Measurements from ENCODE around the gene ARAP1. TPM values are rescaled to one million over a fixed set of nuclear protein-coding genes. Genes with fewer than 3 reads are reported as not detected.

Gene ARAP1
- total RNA-seq, 1 experiment from 2014 or later = 66.1 TPM

GRCh38 chr11:72681226-72682153 is 70.7 kb downstream of the ARAP1 start:
- POLR2A ChIA-PET (ENCODE audit: low non-redundant PET) = no interaction called here
- no TSS peak for BruUV-seq (replicated peaks)
- Histone ChIP-seq H3K9me3 (ENCODE audit: low read depth, low read length, poor library complexity, severe bottlenecking) (no peaks in the 10 kb centered on the region), H3K36me3 (ENCODE audit: insufficient read depth, low read length, poor library complexity, severe bottlenecking) (peaks cover 6% of the 10 kb centered on the region), H3K4me1 (ENCODE audit: insufficient read depth, low read length, poor library complexity, severe bottlenecking) (no peaks in the 10 kb centered on the region), H3K4me3 (ENCODE audit: low read depth, low read length, poor library complexity, severe bottlenecking) (no peak overlapping the region), H3K27ac (ENCODE audit: low read depth, low read length, poor library complexity, severe bottlenecking) (no peak overlapping the region), H3K27me3 (replicated peaks; ENCODE audit: insufficient read depth, low read depth, low read length, poor library complexity) (peaks cover 27% of the 10 kb centered on the region)
- CTCF ChIA-PET = interaction anchor here (0.6 to 1.0 kb wide), 2 partner anchors 210 to 439 kb away, joined by 4 read pairs; no protein-coding TSS in a partner anchor
- no peak for DNase-seq (ENCODE audit: low spot score)
- intact Hi-C loops (cut with micrococcal nuclease; ENCODE audit: unreplicated experiment) = loop anchor here (5.0 kb wide), 1 partner anchor 199 kb away; no protein-coding TSS in a partner anchor
- TF ChIP-seq CTCF (conservative IDR thresholded peaks at IDR 0.05; ENCODE audit: low read depth, low read length) (no peak), EZH2 (IDR thresholded peaks at IDR 0.05; ENCODE audit: borderline replicate concordance, low read depth, low read length, poor library complexity, severe bottlenecking) (no peak)

DNA sequence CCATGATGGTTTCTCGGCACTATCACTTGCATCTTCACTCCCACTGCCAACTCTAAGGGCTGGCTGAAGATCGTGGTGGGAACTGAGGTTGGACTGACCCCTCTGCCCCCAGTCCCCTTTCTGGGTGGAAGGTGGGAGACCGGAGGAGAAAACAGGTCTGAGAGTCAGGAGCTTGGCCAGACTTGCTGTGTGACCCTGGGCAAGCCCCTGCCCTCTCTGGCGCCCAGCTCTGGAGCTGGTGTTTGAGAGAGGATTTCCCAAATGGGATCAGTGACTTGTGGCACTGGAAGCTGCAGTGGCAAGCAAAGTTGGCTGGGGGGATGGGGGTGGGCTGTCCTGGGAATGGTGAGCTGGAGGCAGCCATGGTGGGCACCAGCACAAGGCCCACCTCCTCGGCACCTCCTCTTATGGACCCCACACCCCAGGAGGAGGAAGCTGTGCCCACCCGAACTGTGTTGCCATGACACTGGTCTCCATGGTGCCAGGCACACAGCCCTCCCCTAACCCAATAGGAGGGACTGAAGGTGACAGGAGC is 71.5 kb downstream of the ARAP1 start:
- Histone ChIP-seq H3K36me3 (ENCODE audit: insufficient read depth, low read length, poor library complexity, severe bottlenecking) (peaks cover 6% of the 10 kb centered on the region), H3K4me3 (ENCODE audit: low read depth, low read length, poor library complexity, severe bottlenecking) (no peak overlapping the region), H3K9me3 (ENCODE audit: low read depth, low read length, poor library complexity, severe bottlenecking) (no peaks in the 10 kb centered on the region), H3K27ac (ENCODE audit: low read depth, low read length, poor library complexity, severe bottlenecking) (no peak overlapping the region), H3K27me3 (replicated peaks; ENCODE audit: insufficient read depth, low read depth, low read length, poor library complexity) (peaks cover 35% of the 10 kb centered on the region), H3K4me1 (ENCODE audit: insufficient read depth, low read length, poor library complexity, severe bottlenecking) (no peaks in the 10 kb centered on the region)
- DNase-seq (ENCODE audit: low spot score) = no peak
- intact Hi-C loops (cut with micrococcal nuclease; ENCODE audit: unreplicated experiment) = loop anchor here (5.0 kb wide), 1 partner anchor 198 kb away; no protein-coding TSS in a partner anchor
- TF ChIP-seq CTCF (conservative IDR thresholded peaks at IDR 0.05; ENCODE audit: low read depth, low read length) (no peak), EZH2 (IDR thresholded peaks at IDR 0.05; ENCODE audit: borderline replicate concordance, low read depth, low read length, poor library complexity, severe bottlenecking) (no peak)
- BruUV-seq (replicated peaks) = no TSS peak
- ChIA-PET POLR2A (ENCODE audit: low non-redundant PET) (no interaction called here), CTCF (interaction anchor here (0.5 to 0.6 kb wide), 2 partner anchors 19 to 318 kb away, joined by 3 to 10 read pairs; no protein-coding TSS in a partner anchor)

DNA sequence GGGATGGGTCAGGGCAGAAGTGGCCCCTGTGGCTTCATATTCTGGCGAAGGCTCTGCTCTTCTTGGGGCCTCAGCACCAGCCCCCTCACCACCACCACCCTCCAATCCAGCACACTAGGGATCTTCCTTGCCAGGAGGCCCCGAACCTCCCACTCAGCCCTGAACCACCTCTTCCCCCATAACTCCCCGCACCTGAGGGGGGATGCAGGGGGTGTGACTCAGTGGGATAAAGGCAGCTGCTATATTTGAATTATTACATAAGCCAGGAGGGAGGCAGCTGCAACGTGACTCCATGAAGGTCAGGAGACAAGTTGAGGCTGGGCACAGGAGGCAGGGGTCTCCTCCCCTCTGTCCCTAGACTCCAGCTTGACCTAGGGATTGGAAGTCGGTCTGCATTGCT is 72.3 kb downstream of the ARAP1 start:
- H3K27me3 ChIP-seq (replicated peaks; ENCODE audit: insufficient read depth, low read depth, low read length, poor library complexity) = peaks cover 36% of the 10 kb centered on the region
- TF ChIP-seq CTCF (conservative IDR thresholded peaks at IDR 0.05; ENCODE audit: low read depth, low read length) = no peak
- no peak for TF ChIP-seq EZH2 (IDR thresholded peaks at IDR 0.05; ENCODE audit: borderline replicate concordance, low read depth, low read length, poor library complexity, severe bottlenecking)
- H3K4me3 ChIP-seq (ENCODE audit: low read depth, low read length, poor library complexity, severe bottlenecking) = no peak overlapping the region
- no peak overlapping the region for H3K27ac ChIP-seq (ENCODE audit: low read depth, low read length, poor library complexity, severe bottlenecking)
- H3K36me3 ChIP-seq (ENCODE audit: insufficient read depth, low read length, poor library complexity, severe bottlenecking) = peaks cover 6% of the 10 kb centered on the region
- no peaks in the 10 kb centered on the region for H3K9me3 ChIP-seq (ENCODE audit: low read depth, low read length, poor library complexity, severe bottlenecking)
- no peak for DNase-seq (ENCODE audit: low spot score)
- intact Hi-C loops (cut with micrococcal nuclease; ENCODE audit: unreplicated experiment) = loop anchor here (5.0 kb wide), 1 partner anchor 198 kb away; no protein-coding TSS in a partner anchor
- H3K4me1 ChIP-seq (ENCODE audit: insufficient read depth, low read length, poor library complexity, severe bottlenecking) = no peaks in the 10 kb centered on the region
- CTCF ChIA-PET = interaction anchor here (0.5 kb wide), 1 partner anchor 624 kb away, joined by 5 read pairs; no protein-coding TSS in a partner anchor
- POLR2A ChIA-PET (ENCODE audit: low non-redundant PET) = no interaction called here
- BruUV-seq (replicated peaks) = no TSS peak

Measured in A673 (cell line).